ENCODE data around the gene B4GALT6.

The B4GALT6 gene

DNA sequence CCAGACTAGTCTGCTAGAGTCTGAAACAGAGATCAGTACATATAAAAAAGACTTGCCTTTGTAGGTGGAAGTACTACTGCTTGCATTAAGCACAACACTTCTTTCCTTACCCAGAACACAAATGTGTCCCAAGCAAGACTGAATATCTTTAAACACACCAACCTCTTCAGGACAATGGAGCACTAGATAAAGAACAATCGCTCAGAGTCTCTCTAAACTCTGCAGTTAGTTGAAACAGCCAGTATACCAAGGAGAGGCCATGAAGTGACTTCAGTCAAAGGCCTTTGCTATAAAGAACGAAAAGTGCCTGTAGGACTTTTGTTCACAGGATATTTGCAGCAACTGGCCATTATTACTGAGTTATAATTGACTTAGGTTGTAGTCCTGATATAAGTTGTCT, 9.9 kb upstream of the B4GALT6 start:
- H3K27me3 ChIP-seq (ENCODE audit: control insufficient read depth in 1 of 2, insufficient read depth in 2 of 2, low read length in 2 of 2): no peaks in the 10 kb centered on the region
- no peaks in the 10 kb centered on the region for H3K4me1 ChIP-seq (ENCODE audit: control insufficient read depth in 1 of 2, insufficient read depth in 2 of 2, low read length in 2 of 2)
- H3K4me3 ChIP-seq (ENCODE audit: low read depth in 1 of 2, low read length in 2 of 2): no peak overlapping the region
- H3K9ac ChIP-seq (ENCODE audit: low read depth in 1 of 2, low read length in 2 of 2): no peak overlapping the region
- H3K9me3 ChIP-seq (ENCODE audit: control insufficient read depth in 1 of 2, low read length in 2 of 2): peaks cover 3 to 5% of the 10 kb centered on the region in 2 donors
- H3K27ac ChIP-seq (ENCODE audit: low read depth, low read length): no peak overlapping the region
- no peaks in the 10 kb centered on the region for H3K36me3 ChIP-seq (ENCODE audit: control insufficient read depth in 1 of 2, insufficient read depth in 2 of 2, low read length in 2 of 2)

DNA sequence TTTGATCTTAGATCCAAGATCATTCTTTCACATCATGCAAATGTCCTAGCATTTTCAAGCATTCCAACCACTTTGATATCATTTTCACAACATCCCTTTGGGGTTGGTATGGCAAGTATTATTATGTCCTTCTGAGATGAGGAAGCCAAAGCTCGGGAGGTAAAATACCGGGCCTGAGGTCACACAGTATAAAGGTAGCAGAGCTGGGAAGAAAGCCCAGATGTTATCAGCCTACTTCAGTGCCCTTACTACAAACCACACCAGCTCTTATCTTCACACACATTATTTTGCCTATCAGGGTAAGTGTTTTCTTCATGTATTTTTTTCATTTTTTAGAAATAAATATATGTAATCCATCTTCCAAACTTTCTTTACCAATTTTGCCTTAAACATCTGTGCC, 4.2 kb upstream of the B4GALT6 start:
- Histone ChIP-seq H3K4me3 (ENCODE audit: low read depth in 1 of 2, low read length in 2 of 2) (no peak overlapping the region), H3K27me3 (ENCODE audit: control insufficient read depth in 1 of 2, insufficient read depth in 2 of 2, low read length in 2 of 2) (no peaks in the 10 kb centered on the region), H3K4me1 (ENCODE audit: control insufficient read depth in 1 of 2, insufficient read depth in 2 of 2, low read length in 2 of 2) (peaks cover 3 to 8% of the 10 kb centered on the region in 2 donors), H3K9me3 (ENCODE audit: control insufficient read depth in 1 of 2, low read length in 2 of 2) (no peaks in the 10 kb centered on the region), H3K36me3 (ENCODE audit: control insufficient read depth in 1 of 2, insufficient read depth in 2 of 2, low read length in 2 of 2) (no peaks in the 10 kb centered on the region), H3K9ac (ENCODE audit: low read depth in 1 of 2, low read length in 2 of 2) (no peak overlapping the region), H3K27ac (ENCODE audit: low read depth, low read length) (no peak overlapping the region)

DNA sequence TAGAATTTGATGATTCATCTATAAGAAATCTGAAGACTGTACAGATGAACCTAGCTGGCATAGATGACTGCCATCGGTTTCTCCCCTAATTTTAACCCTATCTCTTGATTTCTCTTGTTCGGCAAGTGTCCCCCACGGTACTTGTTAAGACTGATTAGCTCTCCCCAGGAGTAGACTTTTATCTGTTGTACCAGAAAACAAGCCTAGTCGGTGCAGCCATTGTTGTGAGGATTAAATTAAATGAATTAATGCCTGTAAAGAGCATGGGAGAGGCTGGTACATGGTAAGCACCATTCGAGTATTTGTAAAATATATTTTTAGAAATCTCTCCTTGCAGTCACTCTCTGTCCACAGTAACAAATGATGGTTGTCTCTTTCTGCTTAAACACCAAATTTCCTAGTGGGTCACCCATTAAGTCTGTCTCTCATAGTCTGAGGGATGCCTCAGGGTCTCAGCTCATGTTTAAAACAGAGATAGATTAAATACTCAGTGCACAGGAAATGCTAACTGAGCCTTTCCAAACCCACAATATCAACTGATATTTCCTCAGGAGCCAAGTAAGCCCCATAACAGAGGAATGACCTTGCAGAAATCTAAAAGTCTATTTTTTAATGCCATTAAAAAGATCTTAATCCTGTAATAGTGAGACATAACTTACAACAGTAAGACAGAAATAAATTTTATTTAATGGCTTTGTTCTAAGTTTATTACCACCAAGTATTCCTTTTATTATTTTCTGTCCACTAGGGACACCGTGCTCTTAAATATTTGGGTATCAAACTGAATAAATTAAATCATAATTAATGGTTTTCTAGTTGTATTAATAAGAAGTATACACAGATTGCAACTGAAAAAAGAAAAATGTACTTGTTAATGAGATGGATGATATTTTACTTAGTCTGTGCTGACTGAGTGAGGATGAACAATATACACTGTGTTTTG, 2.9 kb upstream of the B4GALT6 start:
- peaks cover 3 to 8% of the 10 kb centered on the region in 2 donors for H3K4me1 ChIP-seq (ENCODE audit: control insufficient read depth in 1 of 2, insufficient read depth in 2 of 2, low read length in 2 of 2)

DNA sequence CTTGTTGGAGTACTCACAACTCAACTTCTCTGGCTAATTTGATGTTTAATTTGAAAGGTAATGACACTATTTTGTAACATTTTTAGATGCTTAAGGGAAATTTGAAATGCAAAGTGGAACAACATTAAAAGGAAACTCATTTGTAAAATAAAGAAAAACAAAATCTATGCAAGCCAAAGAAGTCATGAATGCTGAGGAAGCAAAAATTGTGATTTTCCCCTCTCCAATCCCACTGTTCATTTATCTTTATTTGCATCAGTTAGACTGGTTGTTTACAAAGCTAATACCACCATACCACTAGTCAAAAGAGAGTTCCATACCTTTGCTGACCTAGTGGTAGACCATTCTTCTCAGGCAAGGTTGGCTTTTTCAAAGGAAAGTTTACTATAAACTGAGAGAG, 2.2 kb upstream of the B4GALT6 start:
- H3K4me1 ChIP-seq (ENCODE audit: control insufficient read depth in 1 of 2, insufficient read depth in 2 of 2, low read length in 2 of 2): peaks cover 9 to 10% of the 10 kb centered on the region in 2 donors
- H3K36me3 ChIP-seq (ENCODE audit: control insufficient read depth in 1 of 2, insufficient read depth in 2 of 2, low read length in 2 of 2): no peaks in the 10 kb centered on the region
- H3K27ac ChIP-seq (ENCODE audit: low read depth, low read length): no peak overlapping the region
- no peaks in the 10 kb centered on the region for H3K9me3 ChIP-seq (ENCODE audit: control insufficient read depth in 1 of 2, low read length in 2 of 2)
- no peak overlapping the region for H3K9ac ChIP-seq (ENCODE audit: low read depth in 1 of 2, low read length in 2 of 2)
- H3K4me3 ChIP-seq (ENCODE audit: low read depth in 1 of 2, low read length in 2 of 2): no peak overlapping the region
- no peaks in the 10 kb centered on the region for H3K27me3 ChIP-seq (ENCODE audit: control insufficient read depth in 1 of 2, insufficient read depth in 2 of 2, low read length in 2 of 2)

More for the DNA sequence above, 2.9 kb upstream of the B4GALT6 start:
- Histone ChIP-seq H3K36me3 (ENCODE audit: control insufficient read depth in 1 of 2, insufficient read depth in 2 of 2, low read length in 2 of 2) (no peaks in the 10 kb centered on the region), H3K9me3 (ENCODE audit: control insufficient read depth in 1 of 2, low read length in 2 of 2) (no peaks in the 10 kb centered on the region), H3K4me3 (ENCODE audit: low read depth in 1 of 2, low read length in 2 of 2) (no peak overlapping the region), H3K27ac (ENCODE audit: low read depth, low read length) (no peak overlapping the region), H3K9ac (ENCODE audit: low read depth in 1 of 2, low read length in 2 of 2) (no peak overlapping the region), H3K27me3 (ENCODE audit: control insufficient read depth in 1 of 2, insufficient read depth in 2 of 2, low read length in 2 of 2) (no peaks in the 10 kb centered on the region)

DNA sequence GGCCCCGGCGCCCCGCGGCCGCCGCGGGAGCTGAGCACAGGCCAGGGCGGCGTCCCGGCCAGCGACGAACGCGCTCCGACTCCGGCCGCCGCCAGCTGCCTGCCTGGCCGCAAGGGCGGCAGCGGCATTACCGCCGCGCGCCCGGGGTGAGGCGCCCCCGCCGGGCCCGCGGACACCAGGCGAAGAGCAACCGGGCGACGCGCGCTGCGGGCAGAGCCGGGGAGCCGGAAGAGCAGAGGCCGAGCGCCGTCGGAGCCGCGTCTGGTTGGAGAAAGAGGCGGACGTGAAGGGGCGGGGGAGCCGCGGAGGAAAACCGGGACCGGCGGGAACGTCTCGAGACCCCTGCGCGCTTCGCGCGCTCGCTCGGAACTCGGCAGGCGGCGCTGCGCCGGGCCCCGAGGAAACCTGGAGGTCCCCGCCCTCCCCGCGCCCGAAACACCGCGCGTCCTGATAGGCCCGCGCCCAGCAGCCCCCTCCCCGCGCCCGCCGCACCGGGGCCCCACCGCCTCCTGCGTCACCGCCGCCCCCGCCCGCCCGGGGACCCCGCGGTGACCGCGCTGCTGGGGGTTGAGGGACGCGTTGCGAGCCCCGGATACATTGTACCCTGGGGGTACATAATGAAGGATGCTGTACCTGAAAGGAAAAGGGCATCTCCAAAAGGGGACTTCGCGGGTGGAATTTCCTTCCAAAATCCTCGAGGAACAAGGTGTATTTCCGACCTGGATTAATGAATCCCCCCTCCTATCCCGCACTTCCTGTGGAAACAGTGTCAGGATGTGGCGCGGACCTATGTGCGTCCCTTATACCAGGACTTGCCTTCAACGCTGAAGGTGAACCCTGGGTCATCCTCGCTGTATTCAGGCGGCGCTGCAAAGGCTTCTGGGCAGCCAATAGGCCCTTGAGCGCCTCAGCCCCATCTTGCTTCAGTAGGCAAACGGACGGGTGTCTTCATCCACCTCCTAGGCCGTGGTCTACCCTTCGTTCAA, 1.0 kb upstream of the B4GALT6 start:
- Histone ChIP-seq H3K4me1 (ENCODE audit: control insufficient read depth in 1 of 2, insufficient read depth in 2 of 2, low read length in 2 of 2) (peaks cover 14 to 20% of the 10 kb centered on the region in 2 donors), H3K27ac (ENCODE audit: low read depth, low read length) (peak overlapping the region; percentile 41), H3K27me3 (ENCODE audit: control insufficient read depth in 1 of 2, insufficient read depth in 2 of 2, low read length in 2 of 2) (no peaks in the 10 kb centered on the region), H3K9ac (ENCODE audit: low read depth in 1 of 2, low read length in 2 of 2) (peak overlapping the region; percentile 52 to 54), H3K36me3 (ENCODE audit: control insufficient read depth in 1 of 2, insufficient read depth in 2 of 2, low read length in 2 of 2) (no peaks in the 10 kb centered on the region), H3K4me3 (ENCODE audit: low read depth in 1 of 2, low read length in 2 of 2) (peak overlapping the region; percentile 72 to 81), H3K9me3 (ENCODE audit: control insufficient read depth in 1 of 2, low read length in 2 of 2) (no peaks in the 10 kb centered on the region)

DNA sequence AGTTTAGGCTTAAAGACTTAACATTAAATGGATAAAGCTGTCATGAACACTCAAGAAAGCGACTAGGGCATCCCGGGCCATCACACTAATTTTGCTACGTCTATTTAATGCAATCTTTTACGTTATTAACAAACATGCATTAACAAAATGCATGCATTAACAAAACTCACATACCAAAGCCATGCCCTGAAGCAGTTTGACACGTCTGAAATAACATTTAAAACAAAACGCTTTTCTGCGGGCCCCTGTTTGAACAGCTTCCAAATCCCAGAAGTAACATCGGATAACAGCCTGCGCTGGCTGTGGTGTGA, 458 bp downstream of the B4GALT6 start:
- Histone ChIP-seq H3K27me3 (ENCODE audit: control insufficient read depth in 1 of 2, insufficient read depth in 2 of 2, low read length in 2 of 2) (no peaks in the 10 kb centered on the region), H3K9ac (ENCODE audit: low read depth in 1 of 2, low read length in 2 of 2) (peak overlapping the region; percentile 21 to 71), H3K36me3 (ENCODE audit: control insufficient read depth in 1 of 2, insufficient read depth in 2 of 2, low read length in 2 of 2) (no peaks in the 10 kb centered on the region), H3K27ac (ENCODE audit: low read depth, low read length) (no peak overlapping the region), H3K4me1 (ENCODE audit: control insufficient read depth in 1 of 2, insufficient read depth in 2 of 2, low read length in 2 of 2) (peaks cover 26 to 29% of the 10 kb centered on the region in 2 donors), H3K4me3 (ENCODE audit: low read depth in 1 of 2, low read length in 2 of 2) (peak overlapping the region; percentile 73 to 78), H3K9me3 (ENCODE audit: control insufficient read depth in 1 of 2, low read length in 2 of 2) (no peaks in the 10 kb centered on the region)

DNA sequence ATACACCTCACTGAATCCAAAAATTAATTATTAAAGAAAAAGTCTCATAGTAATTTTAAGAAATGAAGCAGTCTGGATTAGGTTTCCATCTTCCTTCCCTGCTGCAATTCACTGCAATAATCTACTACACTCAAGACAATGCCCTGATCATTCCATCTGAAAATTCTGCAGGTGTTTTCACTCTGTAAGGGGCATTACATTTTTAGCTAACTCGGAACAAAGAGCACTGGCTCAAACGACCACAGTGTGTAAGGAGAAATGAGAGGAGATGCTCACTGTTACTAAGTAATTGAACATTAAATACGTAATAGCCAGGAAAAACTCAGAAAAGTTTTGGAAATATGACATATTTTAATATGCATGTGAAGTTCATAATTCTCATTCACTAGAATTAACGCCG, 1.3 kb downstream of the B4GALT6 start:
- Histone ChIP-seq H3K27me3 (ENCODE audit: control insufficient read depth in 1 of 2, insufficient read depth in 2 of 2, low read length in 2 of 2) (no peaks in the 10 kb centered on the region), H3K27ac (ENCODE audit: low read depth, low read length) (no peak overlapping the region), H3K4me1 (ENCODE audit: control insufficient read depth in 1 of 2, insufficient read depth in 2 of 2, low read length in 2 of 2) (peaks cover 32 to 37% of the 10 kb centered on the region in 2 donors), H3K9ac (ENCODE audit: low read depth in 1 of 2, low read length in 2 of 2) (no peak overlapping the region), H3K36me3 (ENCODE audit: control insufficient read depth in 1 of 2, insufficient read depth in 2 of 2, low read length in 2 of 2) (no peaks in the 10 kb centered on the region), H3K4me3 (ENCODE audit: low read depth in 1 of 2, low read length in 2 of 2) (peak overlapping the region in 1 of 2 donors; percentile 73), H3K9me3 (ENCODE audit: control insufficient read depth in 1 of 2, low read length in 2 of 2) (no peaks in the 10 kb centered on the region)

DNA sequence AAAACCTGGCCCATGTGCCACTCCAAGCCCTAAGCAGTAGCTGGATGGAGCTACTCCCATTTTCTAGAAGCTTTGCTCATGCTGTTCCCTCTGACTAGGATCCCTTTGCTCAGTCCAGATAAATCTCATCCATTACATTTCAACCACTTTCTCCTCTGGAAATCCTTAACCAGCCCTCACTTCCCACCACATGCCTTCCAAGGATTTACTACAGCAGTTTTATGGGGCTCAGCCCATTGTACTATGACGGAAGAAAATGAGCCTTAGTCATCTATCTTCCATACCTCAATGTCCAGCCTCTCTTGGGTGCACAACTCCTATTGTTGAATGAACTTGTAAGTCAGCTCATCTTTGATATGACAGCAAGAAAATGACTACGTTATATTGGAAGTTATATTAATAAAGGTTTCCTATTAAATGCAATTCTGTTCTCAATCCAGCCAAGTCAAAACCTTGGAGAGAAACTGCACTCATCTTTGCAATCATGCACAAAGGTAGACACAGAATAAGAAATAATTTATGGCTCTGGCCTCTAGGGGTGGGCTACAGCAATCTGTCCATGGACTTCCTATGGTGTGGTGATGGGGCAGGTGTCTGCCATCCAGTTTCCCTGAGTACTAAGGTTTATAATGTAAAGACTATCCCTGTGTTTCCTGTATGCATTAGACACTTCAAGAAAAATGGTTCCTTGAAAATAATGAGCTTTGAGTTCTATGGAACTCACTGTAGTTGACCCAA, 3.4 kb downstream of the B4GALT6 start:
- no peak overlapping the region for H3K27ac ChIP-seq (ENCODE audit: low read depth, low read length)

DNA sequence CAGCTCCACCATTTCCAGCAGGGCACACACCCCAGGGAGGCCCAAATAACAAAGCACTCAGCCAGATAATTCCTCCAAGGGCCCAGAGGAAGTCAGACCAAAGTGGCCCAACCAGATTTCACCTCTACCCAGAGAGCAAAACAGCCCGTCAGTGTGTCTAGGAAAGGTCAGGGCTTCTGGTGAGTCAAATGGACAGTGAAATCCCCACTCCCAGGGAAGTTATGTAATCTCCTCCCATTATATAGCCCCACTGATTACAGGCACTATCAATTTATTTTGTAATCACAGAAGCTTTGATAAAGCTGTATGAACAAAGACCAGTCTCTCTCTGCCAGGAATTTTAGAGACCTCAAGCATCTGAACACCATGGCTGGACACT, 4.0 kb downstream of the B4GALT6 start:
- Histone ChIP-seq H3K4me1 (ENCODE audit: control insufficient read depth in 1 of 2, insufficient read depth in 2 of 2, low read length in 2 of 2) (peaks cover 30 to 36% of the 10 kb centered on the region in 2 donors), H3K36me3 (ENCODE audit: control insufficient read depth in 1 of 2, insufficient read depth in 2 of 2, low read length in 2 of 2) (no peaks in the 10 kb centered on the region), H3K9me3 (ENCODE audit: control insufficient read depth in 1 of 2, low read length in 2 of 2) (no peaks in the 10 kb centered on the region), H3K27ac (ENCODE audit: low read depth, low read length) (no peak overlapping the region), H3K4me3 (ENCODE audit: low read depth in 1 of 2, low read length in 2 of 2) (peak overlapping the region; percentile 38 to 42), H3K9ac (ENCODE audit: low read depth in 1 of 2, low read length in 2 of 2) (no peak overlapping the region), H3K27me3 (ENCODE audit: control insufficient read depth in 1 of 2, insufficient read depth in 2 of 2, low read length in 2 of 2) (no peaks in the 10 kb centered on the region)

More for the DNA sequence above, 3.4 kb downstream of the B4GALT6 start:
- no peak overlapping the region for H3K9ac ChIP-seq (ENCODE audit: low read depth in 1 of 2, low read length in 2 of 2)
- no peaks in the 10 kb centered on the region for H3K36me3 ChIP-seq (ENCODE audit: control insufficient read depth in 1 of 2, insufficient read depth in 2 of 2, low read length in 2 of 2)
- peak overlapping the region in 1 of 2 donors; percentile 38 for H3K4me3 ChIP-seq (ENCODE audit: low read depth in 1 of 2, low read length in 2 of 2)
- H3K4me1 ChIP-seq (ENCODE audit: control insufficient read depth in 1 of 2, insufficient read depth in 2 of 2, low read length in 2 of 2): peaks cover 33 to 36% of the 10 kb centered on the region in 2 donors
- no peaks in the 10 kb centered on the region for H3K27me3 ChIP-seq (ENCODE audit: control insufficient read depth in 1 of 2, insufficient read depth in 2 of 2, low read length in 2 of 2)
- H3K9me3 ChIP-seq (ENCODE audit: control insufficient read depth in 1 of 2, low read length in 2 of 2): no peaks in the 10 kb centered on the region
